Tibial nerve (tissue), 3 donors: ENCODE results near the gene CASP7.

Experiments used
- CTCF ChIP-seq, 5 experiments: fragments of 200-600 bp in 3 of 5; fragments of 450-650 bp in 2 of 5; sonication (generic) in 3 of 5; IDR thresholded peaks; one replicate each; pipeline ENCODE4 v1.5.1; 2016 to 2019; ENCODE audit warnings: antibody characterized with exemption in 5 of 5, mild to moderate bottlenecking in 3 of 5, moderate library complexity in 2 of 5
- POLR2A ChIP-seq, 2 donors: fragments of 450-650 bp; IDR thresholded peaks; one replicate each; pipeline ENCODE4 v1.6.1; 2017; ENCODE audit warnings: antibody characterized with exemption in 2 of 2, mild to moderate bottlenecking in 2 of 2, moderate library complexity in 2 of 2

GRCh38 chr10:113765910-113766309 is 86.2 kb downstream of the CASP7 start:
- TF ChIP-seq CTCF (IDR thresholded peaks at IDR 0.05) = no peak
- TF ChIP-seq POLR2A (IDR thresholded peaks at IDR 0.05) = no peak
